NT2/D1 (cell line): ENCODE results near the gene SLC19A3.
"Not testable (repeated sequence)": the region's sequence is repeated elsewhere in the genome, so short reads cannot be mapped to it uniquely, and the experiment has no call there.

ENCODE experiments used
- DNase-seq: peaks from one replicate; pipeline ENCODE4 v3.0.0-alpha.2; 2011; ENCODE audit warnings: low read depth, low spot score
- H3K27me3 ChIP-seq: 2 replicates; pipeline ENCODE4 v1.6.0; 2011; ENCODE audit warnings: mild to moderate bottlenecking; ENCODE audit not compliant: insufficient read length, insufficient read depth
- H3K36me3 ChIP-seq: 2 replicates; pipeline ENCODE4 v1.6.1; 2011; ENCODE audit warnings: mild to moderate bottlenecking, low read length, mixed read lengths; ENCODE audit not compliant: insufficient read depth, insufficient read length
- H3K4me1 ChIP-seq: 2 replicates; pipeline ENCODE4 v1.5.1; 2011; ENCODE audit not compliant: insufficient read depth, insufficient read length
- H3K4me3 ChIP-seq: 2 replicates; pipeline ENCODE4 v1.5.1; 2011; ENCODE audit warnings: low read depth; ENCODE audit not compliant: insufficient read length
- H3K9ac ChIP-seq: 2 replicates; pipeline ENCODE4 v1.6.0; 2011; ENCODE audit warnings: low read depth; ENCODE audit not compliant: insufficient read length
- H3K9me3 ChIP-seq: 2 replicates; pipeline ENCODE4 v1.5.1; 2011; ENCODE audit warnings: mild to moderate bottlenecking, low read length; ENCODE audit not compliant: insufficient read depth
- SUZ12 ChIP-seq: IDR thresholded peaks from 2 replicates; pipeline ENCODE4 v1.6.1; 2011; ENCODE audit not compliant: insufficient read length, insufficient read depth; ENCODE audit errors: extremely low read depth
- YY1 ChIP-seq: IDR thresholded peaks from 2 replicates; pipeline ENCODE4 v1.6.1; 2011; ENCODE audit not compliant: insufficient read length, insufficient read depth
- ZNF274 ChIP-seq: IDR thresholded peaks from 2 replicates; pipeline ENCODE4 v1.6.1; 2011; ENCODE audit warnings: mild to moderate bottlenecking, low read depth, low read length

SLC19A3 gene

GRCh38 chr2:227671170-227671905 lies 46.5 kb downstream of the SLC19A3 start:
- no peak for TF ChIP-seq ZNF274
- no peak for DNase-seq
- no peaks in the 10 kb centered on the region for H3K9me3 ChIP-seq
- H3K36me3 ChIP-seq: no peaks in the 10 kb centered on the region
- H3K4me3 ChIP-seq: no peak overlapping the region
- H3K27me3 ChIP-seq: no peaks in the 10 kb centered on the region
- no peak overlapping the region for H3K9ac ChIP-seq
- H3K4me1 ChIP-seq: no peaks in the 10 kb centered on the region

DNA sequence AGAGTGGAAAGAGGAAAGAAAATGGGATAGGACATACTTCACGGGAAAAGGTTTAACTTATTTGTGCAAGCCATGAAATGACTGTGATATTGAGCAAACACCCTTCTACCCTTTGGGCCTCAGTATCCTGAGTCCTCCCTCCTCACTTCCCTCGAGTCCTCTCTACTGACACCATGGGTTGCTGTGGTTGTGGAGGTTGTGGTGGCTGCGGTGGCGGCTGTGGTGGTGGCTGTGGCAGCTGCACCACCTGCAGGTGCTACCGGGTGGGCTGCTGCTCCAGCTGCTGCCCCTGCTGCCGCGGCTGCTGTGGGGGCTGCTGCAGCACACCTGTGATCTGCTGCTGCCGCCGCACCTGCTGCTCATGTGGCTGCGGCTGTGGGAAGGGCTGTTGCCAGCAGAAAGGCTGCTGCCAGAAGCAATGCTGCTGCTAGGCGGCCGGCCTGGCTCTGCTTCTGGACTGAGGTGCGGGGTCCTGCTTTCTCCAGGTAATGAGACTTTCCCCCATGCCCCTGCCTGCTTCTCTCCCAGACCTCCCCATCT lies 51.1 kb downstream of the SLC19A3 start, which contains the start of gene SCYGR5:
SCYGR5 (plus strand) TSS at position 174 of the 540 bp plus-strand sequence; CDS start at position 174, 0 bp downstream.
- H3K4me3 ChIP-seq, H3K27me3 ChIP-seq, H3K9ac ChIP-seq, DNase-seq, H3K4me1 ChIP-seq, H3K9me3 ChIP-seq, H3K36me3 ChIP-seq: not testable (repeated sequence)

DNA sequence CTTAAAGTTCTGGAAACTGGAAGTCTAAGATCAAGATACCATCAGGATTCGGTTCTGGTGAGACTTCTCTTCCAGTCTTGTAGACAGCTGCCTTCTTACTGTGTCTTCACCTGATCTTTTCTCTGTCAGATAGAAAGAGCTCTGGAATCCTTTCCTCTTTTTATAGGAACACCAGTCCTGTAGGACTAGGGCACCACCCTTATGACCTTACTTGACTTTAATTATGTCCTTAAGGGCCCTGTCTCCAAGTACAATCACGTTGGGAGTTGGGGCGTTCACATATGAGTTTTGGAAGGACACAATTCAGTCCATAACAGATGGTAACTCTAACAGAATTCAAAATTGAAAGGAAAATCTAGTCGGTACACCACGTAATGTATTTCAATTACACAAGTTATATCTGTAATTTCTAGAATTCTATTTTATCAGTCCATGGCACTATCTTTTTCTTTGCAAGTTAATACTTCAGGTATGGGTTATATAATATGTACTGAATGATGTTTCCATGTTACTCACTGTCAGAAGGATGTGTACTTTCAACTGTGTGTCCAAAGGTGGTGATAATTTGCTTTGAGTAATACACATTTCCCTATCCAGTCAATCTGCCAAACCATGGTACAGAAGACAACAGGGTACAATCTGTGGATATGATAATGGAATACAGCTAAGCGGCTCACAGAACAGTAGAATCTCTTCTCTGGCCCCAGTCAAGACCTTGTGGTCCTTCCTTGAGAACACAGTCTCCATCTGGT lies 52.5 kb downstream of the SLC19A3 start:
- no peak overlapping the region for H3K9ac ChIP-seq
- no peak for TF ChIP-seq YY1
- TF ChIP-seq ZNF274: no peak
- TF ChIP-seq SUZ12: no peak
- no peaks in the 10 kb centered on the region for H3K9me3 ChIP-seq
- DNase-seq: no peak
- peaks cover 2% of the 10 kb centered on the region for H3K4me1 ChIP-seq
- H3K36me3 ChIP-seq: no peaks in the 10 kb centered on the region
- no peaks in the 10 kb centered on the region for H3K27me3 ChIP-seq
- H3K4me3 ChIP-seq: no peak overlapping the region

DNA sequence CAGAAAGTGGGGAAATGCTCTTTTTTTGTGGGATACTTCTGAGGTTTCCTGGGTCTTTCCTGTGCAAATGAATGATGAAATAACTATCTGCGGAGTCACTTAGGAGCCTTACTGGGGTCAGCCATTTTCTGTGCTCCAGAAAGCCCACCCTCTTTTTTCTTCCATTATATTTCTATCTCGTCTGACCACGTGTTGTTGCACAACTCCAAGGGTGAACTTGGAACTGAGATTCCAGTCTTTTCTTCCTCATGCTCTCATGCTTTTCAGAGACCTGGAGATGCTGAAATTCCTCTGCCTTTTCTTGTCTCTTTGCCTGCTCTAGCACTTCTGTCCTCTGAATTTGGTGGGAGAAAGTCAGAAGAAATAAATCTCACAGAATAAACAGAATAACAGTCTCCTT lies 56.0 kb downstream of the SLC19A3 start:
- no peak for DNase-seq
- Histone ChIP-seq H3K9ac (no peak overlapping the region), H3K36me3 (no peaks in the 10 kb centered on the region), H3K9me3 (no peaks in the 10 kb centered on the region), H3K27me3 (no peaks in the 10 kb centered on the region), H3K4me3 (no peak overlapping the region), H3K4me1 (peaks cover 2% of the 10 kb centered on the region)
- TF ChIP-seq ZNF274 (no peak), SUZ12 (no peak), YY1 (no peak)

DNA sequence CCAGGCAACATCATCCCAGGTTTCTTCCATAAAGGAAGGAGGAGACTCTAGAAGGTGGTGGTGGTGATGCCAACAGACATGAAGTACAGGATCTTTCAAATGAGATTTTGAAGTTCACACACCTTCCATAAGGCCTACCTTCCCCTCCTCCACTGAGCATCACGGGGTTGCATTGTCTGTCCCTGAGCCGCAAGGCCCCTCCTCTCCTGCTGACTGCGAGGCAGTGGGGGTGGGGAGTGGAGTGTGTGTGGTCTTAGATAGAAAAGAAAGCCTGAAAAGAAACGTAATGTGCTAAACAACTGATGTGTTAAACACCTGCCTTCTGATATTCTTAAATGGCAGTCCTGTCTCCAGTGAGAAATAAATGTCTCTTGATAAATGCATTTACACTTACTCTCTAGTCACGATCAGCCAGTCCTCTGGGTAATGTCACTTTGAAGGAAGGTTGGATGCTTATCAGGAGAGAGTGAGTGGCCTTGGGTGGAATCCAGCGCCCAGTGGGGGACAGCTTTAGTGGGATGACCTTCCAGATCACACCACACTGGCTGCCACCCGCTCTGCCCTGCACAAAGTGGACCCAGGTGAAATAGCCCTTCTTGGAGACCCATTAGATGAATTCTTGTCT lies 56.7 kb downstream of the SLC19A3 start:
- TF ChIP-seq SUZ12 (no peak), ZNF274 (no peak), YY1 (no peak)
- Histone ChIP-seq H3K9me3 (no peaks in the 10 kb centered on the region), H3K9ac (peak overlapping the region; percentile 23), H3K36me3 (no peaks in the 10 kb centered on the region), H3K4me1 (peaks cover 2% of the 10 kb centered on the region), H3K27me3 (no peaks in the 10 kb centered on the region), H3K4me3 (no peak overlapping the region)
- DNase-seq: peak; percentile 66

DNA sequence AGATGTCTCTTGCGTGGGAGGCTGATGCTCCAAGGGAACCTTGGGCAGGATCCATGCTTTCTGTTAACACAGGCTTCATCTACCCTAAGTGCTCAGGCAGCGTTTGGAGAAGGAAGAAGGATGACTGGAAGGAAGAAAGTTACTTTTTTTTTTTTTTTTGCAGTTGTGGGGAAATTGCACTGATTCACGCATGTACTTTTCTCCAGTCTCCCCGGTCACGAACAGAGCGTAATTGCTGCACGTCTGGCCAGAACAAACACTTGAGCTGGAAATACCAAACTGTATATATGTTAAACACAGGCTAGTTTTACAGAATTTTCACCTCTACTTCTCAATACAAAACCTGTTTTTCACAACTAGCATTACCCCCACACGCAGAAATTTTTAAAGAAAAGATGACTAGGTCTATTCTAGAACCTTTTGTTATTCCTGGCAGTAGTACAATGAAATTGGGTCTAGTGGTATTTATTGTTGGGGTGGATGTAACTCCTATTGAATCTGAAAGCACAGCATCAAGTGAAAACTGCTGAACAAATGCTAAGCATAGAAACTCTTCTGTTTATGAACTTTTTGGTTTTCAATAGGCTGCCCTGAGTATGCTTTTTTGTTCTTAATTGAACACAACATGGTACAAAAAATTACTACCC lies 60.5 kb downstream of the SLC19A3 start:
- no peaks in the 10 kb centered on the region for H3K27me3 ChIP-seq
- H3K4me3 ChIP-seq: no peak overlapping the region
- no peaks in the 10 kb centered on the region for H3K36me3 ChIP-seq
- no peak for DNase-seq
- no peak overlapping the region for H3K9ac ChIP-seq
- TF ChIP-seq YY1: no peak
- no peak for TF ChIP-seq SUZ12
- no peak for TF ChIP-seq ZNF274
- H3K4me1 ChIP-seq: peaks cover 2% of the 10 kb centered on the region
- H3K9me3 ChIP-seq: no peaks in the 10 kb centered on the region

DNA sequence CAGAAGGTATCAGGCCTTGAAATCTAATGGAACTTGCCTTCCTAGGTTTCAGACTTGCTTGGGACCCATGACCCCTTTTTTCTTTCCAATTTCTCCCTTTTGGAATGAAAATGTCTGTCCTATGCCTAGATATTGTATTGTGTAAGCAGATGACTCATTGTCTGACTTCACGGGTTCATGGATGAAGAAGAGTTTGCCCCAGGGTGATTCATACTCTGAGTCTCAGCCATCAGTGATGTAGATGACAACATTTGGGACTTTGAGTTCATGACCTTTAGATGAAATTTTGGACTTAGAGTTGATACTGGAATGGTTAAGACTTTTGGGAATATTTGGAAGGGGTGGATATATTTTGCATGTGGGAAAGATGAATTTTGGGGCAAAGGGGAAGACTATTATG lies 62.4 kb downstream of the SLC19A3 start:
- no peaks in the 10 kb centered on the region for H3K27me3 ChIP-seq
- no peaks in the 10 kb centered on the region for H3K4me1 ChIP-seq
- no peaks in the 10 kb centered on the region for H3K36me3 ChIP-seq
- DNase-seq: no peak
- H3K4me3 ChIP-seq: no peak overlapping the region
- no peak overlapping the region for H3K9ac ChIP-seq
- H3K9me3 ChIP-seq: no peaks in the 10 kb centered on the region
- TF ChIP-seq SUZ12 (no peak), ZNF274 (no peak), YY1 (no peak)
